Peyer's patch (tissue), 4 donors: ENCODE data around the gene SMARCD1.

Experiments used
- POLR2A ChIP-seq, 2 donors: fragments of 450-650 bp; IDR thresholded peaks; one replicate each; pipeline ENCODE4 v1.5.1; 2017; ENCODE audit warnings: antibody characterized with exemption in 2 of 2, mild to moderate bottlenecking in 2 of 2, moderate library complexity in 2 of 2
- TF ChIP-seq, protein P1 (sequence below), 6 experiments: fragments of 450-650 bp in 4 of 6; fragments of 200-600 bp in 2 of 6; sonication (generic) in 1 of 6; IDR thresholded peaks; one replicate each; pipeline ENCODE4 v1.5.1; 2017 to 2019; ENCODE audit warnings: antibody characterized with exemption in 6 of 6, mild to moderate bottlenecking in 3 of 6, moderate library complexity in 1 of 6

DNA sequence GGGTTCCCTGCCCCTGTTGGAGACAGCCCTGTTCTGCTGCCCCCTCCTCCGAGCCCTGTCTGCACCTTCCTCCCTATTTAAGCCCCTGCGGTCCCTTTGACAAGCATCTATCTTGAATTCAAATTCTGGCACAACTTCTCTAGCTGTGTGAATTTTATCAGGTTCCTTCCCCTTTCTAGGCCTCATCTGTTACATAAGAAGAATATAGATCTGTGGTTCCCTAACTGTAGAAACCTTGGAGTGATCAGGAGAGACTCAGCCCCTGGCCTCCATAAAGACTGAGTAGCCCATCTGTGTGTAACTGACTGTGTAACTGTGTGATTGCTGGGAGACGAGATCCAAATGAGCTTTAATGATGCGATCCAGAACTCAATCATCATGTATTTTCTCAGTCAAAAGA lies 46.8 kb upstream of the SMARCD1 start:
- TF ChIP-seq, protein P1, sequence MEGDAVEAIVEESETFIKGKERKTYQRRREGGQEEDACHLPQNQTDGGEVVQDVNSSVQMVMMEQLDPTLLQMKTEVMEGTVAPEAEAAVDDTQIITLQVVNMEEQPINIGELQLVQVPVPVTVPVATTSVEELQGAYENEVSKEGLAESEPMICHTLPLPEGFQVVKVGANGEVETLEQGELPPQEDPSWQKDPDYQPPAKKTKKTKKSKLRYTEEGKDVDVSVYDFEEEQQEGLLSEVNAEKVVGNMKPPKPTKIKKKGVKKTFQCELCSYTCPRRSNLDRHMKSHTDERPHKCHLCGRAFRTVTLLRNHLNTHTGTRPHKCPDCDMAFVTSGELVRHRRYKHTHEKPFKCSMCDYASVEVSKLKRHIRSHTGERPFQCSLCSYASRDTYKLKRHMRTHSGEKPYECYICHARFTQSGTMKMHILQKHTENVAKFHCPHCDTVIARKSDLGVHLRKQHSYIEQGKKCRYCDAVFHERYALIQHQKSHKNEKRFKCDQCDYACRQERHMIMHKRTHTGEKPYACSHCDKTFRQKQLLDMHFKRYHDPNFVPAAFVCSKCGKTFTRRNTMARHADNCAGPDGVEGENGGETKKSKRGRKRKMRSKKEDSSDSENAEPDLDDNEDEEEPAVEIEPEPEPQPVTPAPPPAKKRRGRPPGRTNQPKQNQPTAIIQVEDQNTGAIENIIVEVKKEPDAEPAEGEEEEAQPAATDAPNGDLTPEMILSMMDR (IDR thresholded peaks at IDR 0.05) = no peak
- TF ChIP-seq POLR2A (IDR thresholded peaks at IDR 0.05) = no peak
